NCI-H2081 (cell line): Measurements from ENCODE around the gene CHURC1.
A peak's percentile ranks its signal among the peaks of the same experiment; 100 is the strongest.

Experiments used
- DNase-seq, 2 experiments: peaks; one replicate each; lab custom pipeline; 2025; lab: John Stamatoyannopoulos, UW

CHURC1 gene

DNA sequence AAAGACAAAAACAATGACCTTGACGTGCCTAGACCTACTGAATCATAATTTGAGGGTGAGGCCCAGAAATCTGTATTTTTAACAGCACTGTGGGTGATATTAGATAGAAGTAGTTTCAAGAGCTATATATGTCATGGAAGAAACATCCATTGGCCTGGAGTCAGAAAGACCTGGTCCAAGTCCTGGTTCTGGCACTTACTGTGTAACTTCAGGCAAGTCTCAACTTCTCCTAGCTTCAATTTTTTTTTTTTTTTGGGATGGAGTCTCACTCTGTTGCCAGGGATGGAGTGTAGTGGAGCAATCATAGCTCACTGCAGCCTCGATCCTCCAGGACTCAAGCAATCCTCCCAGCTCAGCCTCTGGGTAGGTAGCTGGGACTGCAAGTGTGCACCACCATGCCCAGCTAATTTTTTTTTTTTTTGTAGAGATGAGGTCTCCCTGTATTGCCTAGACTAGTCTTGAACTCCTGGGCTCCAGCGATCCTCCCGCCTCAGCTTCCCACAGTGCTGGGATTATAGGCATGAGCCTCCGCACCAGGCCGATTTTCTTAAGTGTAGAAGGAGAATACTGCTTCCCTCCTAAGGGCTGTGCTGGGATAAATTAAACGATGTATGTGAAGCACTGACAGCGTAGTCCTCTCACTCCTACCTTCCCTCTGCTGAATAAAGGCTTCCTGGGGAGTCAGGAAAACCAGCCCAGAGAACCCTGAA, 42.6 kb downstream of the CHURC1 start:
- no peak for DNase-seq

- DNase-seq: no peak
Measured at GRCh38 chr14:64958201-64958600, 43.9 kb downstream of the CHURC1 start.

- DNase-seq: no peak
Measured at GRCh38 chr14:64958743-64959142, 44.5 kb downstream of the CHURC1 start.

GRCh38 chr14:64960762-64961276, 46.6 kb downstream of the CHURC1 start:
- peak; percentile 54 to 83 for DNase-seq

GRCh38 chr14:64963611-64964010, 49.4 kb downstream of the CHURC1 start:
- no peak for DNase-seq

GRCh38 chr14:64965356-64966000, 51.2 kb downstream of the CHURC1 start:
- no peak for DNase-seq

GRCh38 chr14:64966976-64967375, 52.7 kb downstream of the CHURC1 start:
- no peak for DNase-seq

- DNase-seq: no peak
Measured at GRCh38 chr14:64968167-64968566, 53.9 kb downstream of the CHURC1 start.

DNA sequence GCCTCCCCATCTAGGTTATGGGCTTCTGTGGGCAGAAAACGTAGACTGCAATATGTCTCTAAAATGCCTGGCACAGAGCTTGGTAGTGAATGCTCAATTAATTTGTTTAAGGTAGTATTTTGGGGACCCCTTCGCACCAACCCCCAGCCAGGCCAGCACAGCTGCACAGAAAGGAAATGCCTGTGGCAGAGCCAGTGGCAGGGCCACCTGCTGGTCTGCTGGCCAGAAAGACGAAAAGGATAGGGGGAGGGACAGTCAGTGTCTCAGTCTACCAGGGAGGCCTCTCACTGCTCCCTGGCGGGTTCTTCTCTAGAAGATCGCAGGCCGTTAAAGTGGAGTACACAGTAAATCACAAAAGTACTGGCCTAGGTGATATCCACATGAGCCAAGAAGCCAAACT, 54.4 kb downstream of the CHURC1 start:
- DNase-seq: peak in 1 of 2 experiments; percentile 21

DNA sequence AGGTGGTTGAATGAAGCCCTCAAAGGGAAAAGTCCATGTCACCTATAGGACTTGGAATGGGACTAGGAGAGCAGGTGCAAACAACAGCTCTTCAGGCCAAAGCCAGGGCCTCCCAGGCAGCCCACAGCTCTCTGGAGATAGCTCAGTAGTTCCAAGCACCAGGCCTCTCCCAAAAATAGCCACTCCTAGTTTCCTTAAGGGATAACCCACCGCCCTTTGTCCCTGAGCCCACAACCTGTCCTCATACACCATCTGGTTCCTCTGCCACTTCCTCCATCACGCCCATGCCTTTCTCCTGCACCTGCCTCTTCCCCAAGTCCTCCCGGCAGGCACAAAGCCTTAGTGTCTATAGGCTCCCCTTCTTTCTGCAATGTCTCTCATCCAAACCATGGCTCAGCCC, 55.8 kb downstream of the CHURC1 start:
- DNase-seq: no peak

DNA sequence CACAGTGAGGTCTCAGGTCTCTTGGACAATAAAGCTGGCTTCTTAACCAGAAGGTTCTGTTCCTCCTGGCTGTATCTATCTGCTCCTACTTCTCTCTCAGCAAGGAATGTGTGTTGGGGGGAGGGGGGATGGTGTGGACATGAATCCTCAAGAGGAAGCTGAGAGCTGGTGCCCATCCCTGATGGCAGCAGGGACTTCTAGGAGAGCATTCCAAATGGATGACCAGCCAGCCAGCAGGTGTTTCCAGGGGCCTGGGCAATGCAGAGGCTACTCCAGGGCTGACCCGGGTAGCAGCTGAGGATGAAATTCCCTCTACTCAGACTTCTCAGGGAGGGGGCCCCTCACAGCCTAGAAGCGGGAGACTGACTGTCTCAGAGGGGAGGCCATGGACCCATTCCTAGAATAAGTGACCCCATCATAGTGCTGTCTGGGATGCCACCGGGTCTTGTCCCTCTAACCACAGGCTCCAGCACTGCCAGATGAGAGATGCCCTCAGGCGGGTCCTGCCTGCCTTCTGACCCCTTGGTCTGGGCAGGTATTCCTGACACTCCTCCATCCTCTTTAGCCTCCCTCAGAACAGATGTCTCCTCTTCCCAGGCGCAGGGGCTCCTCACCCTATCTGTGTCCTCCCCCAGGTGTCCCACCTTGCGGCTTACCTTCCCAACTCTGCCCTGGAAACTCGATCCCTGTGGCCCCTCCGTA, 56.7 kb downstream of the CHURC1 start:
- DNase-seq: no peak

GRCh38 chr14:64971491-64971942, 57.3 kb downstream of the CHURC1 start:
- DNase-seq: no peak

DNA sequence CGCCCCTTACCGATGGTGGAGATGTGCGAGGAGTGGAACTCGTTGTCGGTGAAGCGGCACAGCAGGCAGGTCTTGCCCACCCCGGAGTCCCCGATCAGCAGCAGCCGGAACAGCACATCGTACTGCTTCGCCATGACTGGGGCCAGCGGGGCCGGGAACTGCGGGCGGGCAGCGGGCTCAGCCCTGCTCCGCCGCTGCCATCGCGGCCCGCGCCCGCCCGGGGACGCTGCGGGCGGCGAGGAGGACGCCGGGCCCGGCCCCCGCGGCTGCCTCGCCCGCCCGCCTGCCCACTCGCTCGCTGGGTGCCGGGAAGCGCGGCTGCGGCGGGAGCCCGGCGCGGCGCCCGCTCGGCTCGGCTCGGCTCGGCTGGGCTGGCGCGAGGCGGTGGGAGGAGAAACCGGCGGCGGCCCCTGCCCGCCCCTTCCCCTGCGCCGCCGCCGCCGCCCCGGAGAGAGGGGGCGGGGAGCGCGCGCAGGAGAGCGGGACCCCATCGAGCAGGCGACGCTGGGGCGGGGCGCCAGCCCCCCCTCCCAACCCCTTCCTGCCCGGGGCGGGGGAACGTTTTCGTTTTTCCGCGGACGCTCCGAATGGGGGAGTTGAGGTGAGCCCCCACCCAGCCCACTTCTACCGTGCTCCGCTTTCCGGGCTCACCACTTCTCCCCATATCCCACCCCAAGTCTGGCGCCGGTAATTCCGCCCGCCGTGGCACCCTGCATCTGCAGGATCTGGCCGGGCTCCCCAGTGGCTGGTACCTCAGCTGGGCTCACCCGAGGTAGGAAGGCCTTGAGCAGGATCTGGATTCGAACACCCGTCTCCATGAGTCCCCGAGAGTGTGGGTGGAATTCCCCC, 57.9 kb downstream of the CHURC1 start, which contains the start of gene RAB15:
TSS of gene RAB15 (minus strand) at position 394 of the 849 bp plus-strand sequence. CDS start at position 134, 260 bp downstream.
- DNase-seq: peak in 1 of 2 experiments; percentile 52

GRCh38 chr14:64973026-64973442, 58.8 kb downstream of the CHURC1 start:
- DNase-seq: no peak

- DNase-seq: no peak
Measured at GRCh38 chr14:64973826-64974225, 59.6 kb downstream of the CHURC1 start.

DNA sequence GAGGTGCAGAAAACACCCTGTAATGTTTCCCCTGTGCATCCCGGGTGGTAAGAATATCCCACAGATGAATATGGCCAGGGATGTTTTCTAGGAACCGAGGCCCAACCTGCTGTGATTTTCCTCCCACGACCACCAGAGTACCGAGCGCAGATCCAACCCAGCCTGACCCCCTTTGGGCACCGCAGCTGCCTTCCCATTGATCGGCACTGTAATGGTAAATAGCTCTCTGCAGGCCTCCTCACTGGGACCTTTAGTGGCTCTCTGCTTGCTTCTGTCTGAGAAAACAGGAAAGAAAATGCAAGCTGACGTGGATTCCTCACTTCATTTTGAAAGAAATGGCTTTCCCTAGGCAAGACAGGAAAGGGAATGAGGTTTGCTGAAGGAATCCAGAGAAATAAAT, 60.3 kb downstream of the CHURC1 start:
- no peak for DNase-seq

DNA sequence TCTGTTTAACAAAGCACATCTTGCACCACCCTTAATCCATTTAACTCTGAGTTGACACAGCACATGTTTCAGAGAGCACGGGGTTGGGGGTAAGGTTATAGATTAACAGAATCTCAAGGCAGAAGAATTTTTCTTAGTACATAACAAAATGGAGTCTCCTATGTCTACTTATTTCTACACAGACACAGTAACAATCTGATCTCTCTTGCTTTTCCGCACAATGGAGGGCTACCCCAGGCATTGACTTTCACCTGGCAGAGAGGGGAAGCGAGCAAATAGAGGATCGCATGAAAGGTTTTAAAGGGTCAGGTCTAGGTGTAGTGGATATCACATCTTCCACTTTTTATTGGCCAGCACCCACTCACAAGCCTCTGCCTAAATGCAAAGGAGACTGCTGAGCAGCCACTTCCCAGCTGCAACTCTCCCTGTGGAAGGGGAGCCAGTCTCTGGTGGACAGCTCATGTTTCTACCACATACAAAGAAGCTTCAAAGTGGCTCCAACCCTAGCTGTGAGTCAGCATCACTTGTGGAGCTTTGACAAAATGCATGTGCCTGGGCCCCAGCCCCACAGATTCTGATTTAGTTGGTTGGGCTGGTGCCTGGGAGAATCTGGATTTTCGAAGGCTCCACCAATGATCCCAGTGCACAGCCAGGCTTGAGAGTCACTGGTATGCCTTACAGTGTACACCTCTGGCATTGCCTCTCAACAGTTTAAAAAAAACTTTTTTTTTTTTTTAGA, 65.2 kb downstream of the CHURC1 start:
- no peak for DNase-seq

DNA sequence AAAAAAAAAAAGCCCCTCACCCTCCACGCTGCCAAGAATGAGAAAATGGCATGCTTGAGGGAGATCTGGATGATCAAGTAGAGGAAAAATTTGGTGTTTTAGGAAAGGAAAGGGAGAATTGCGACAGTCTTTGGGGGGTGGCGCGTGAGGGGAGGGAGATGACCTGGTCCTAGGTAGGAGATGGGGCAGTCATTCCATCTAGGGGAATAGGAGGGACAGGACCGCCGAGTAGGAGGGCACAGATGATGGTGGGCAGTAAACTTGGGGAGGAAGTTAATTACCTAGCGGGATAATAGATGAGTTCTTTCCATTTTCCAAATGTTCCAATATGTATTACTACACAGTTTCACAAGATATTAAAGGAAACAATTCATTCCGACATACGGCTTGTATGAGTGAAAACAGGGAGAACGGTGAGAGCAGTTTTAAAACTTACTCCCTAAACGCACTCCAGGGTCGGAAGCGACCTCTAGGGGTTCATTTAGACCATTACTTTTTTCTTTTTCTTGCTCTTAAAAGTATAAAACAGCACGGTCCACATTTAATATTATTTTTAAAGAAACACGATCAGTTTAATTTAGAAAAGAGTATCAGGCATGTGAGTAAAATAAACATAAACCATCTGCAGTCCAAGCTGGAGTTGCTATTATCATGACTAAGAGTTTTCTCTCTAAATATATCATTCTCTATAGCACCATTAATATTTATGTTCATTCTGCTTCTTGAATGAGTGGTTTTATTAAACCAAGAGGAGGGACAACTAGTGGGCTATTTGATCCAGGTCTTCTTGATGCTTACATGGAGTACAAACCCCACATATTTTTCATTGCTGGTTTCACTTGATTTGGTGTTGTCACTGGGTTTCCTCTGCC, 69.4 kb downstream of the CHURC1 start:
- peak; percentile 39 to 67 for DNase-seq
